Kidney epithelial cell (primary cell): ENCODE results near the gene EHD1. TPM values are rescaled to one million over a fixed set of nuclear protein-coding genes. Genes with fewer than 3 reads are reported as not detected.

Experiments used
- DNase-seq: peaks from one replicate; pipeline ENCODE4 v3.0.0-alpha.2; 2010; ENCODE audit warnings: low read depth
- H3K27me3 ChIP-seq: 2 replicates; pipeline ENCODE4 v1.6.0; 2011; ENCODE audit warnings: low read length; ENCODE audit not compliant: control insufficient read depth, insufficient read depth
- H3K36me3 ChIP-seq: 2 replicates; pipeline ENCODE4 v1.5.1; 2011; ENCODE audit warnings: low read length; ENCODE audit not compliant: control insufficient read depth, insufficient read depth
- H3K4me3 ChIP-seq: 2 replicates; pipeline ENCODE4 v1.5.1; 2011; ENCODE audit warnings: low read depth, mild to moderate bottlenecking, control low read depth, low read length
- CTCF ChIP-seq: IDR thresholded peaks from 2 replicates; pipeline ENCODE4 v1.5.1; 2011; ENCODE audit warnings: mild to moderate bottlenecking, moderate library complexity, low read length, control low read depth, inconsistent platforms; ENCODE audit not compliant: insufficient read depth, poor library complexity, severe bottlenecking
- total RNA-seq: library from RNA; depleted of rRNA; stranded (reverse); fragments of >200 nt; gene quantifications from 2 replicates; pipeline ENCODE4 v1.2.3, GENCODE V29; 2015

Gene EHD1
- total RNA-seq, 1 donor from 2014 or later, result 100 TPM

GRCh38 chr11:64887234-64887756 lies 8.9 kb upstream of the EHD1 start:
- DNase-seq, result no peak
- no peak overlapping the region for H3K4me3 ChIP-seq
- no peaks in the 10 kb centered on the region for H3K36me3 ChIP-seq
- no peak for TF ChIP-seq CTCF
- H3K27me3 ChIP-seq, result no peaks in the 10 kb centered on the region

- H3K27me3 ChIP-seq, result no peaks in the 10 kb centered on the region
- H3K36me3 ChIP-seq, result no peaks in the 10 kb centered on the region
- DNase-seq, result no peak
- TF ChIP-seq CTCF, result no peak
- H3K4me3 ChIP-seq, result no peak overlapping the region
Measured at GRCh38 chr11:64885367-64886286, 7.2 kb upstream of the EHD1 start.

- Histone ChIP-seq H3K27me3 (no peaks in the 10 kb centered on the region), H3K36me3 (no peaks in the 10 kb centered on the region), H3K4me3 (no peak overlapping the region)
- TF ChIP-seq CTCF, result no peak
- DNase-seq, result no peak
Measured at GRCh38 chr11:64884019-64884418, 5.6 kb upstream of the EHD1 start.

GRCh38 chr11:64883575-64883974 lies 5.2 kb upstream of the EHD1 start:
- Histone ChIP-seq H3K4me3 (no peak overlapping the region), H3K36me3 (no peaks in the 10 kb centered on the region), H3K27me3 (no peaks in the 10 kb centered on the region)
- no peak for DNase-seq
- TF ChIP-seq CTCF, result no peak

DNA sequence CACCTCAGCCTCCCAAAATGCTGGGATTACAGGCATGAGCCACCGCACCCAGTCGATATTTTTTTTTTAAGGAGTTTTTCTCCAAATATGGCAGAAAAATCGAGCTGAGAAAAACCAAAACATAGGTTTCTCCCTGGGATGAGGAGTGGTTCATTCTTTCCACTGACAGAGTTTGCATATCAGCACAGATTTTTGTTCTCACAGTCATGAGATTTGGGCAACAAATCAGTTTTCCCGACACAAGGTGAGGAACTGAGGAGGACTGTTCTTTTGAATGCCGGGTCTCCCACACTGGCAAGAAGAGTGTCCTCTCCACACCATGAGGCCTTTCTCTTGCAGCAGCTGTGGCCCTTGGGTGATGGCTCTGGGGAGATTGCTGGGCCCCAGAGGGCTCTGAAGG lies 3.8 kb upstream of the EHD1 start:
- no peak for TF ChIP-seq CTCF
- no peaks in the 10 kb centered on the region for H3K27me3 ChIP-seq
- no peak overlapping the region for H3K4me3 ChIP-seq
- DNase-seq, result no peak
- no peaks in the 10 kb centered on the region for H3K36me3 ChIP-seq
